ENCODE data around the gene PRAMEF20.

PRAMEF20 gene

GRCh38 chr1:13465515-13465914 lies 55.3 kb downstream of the PRAMEF20 start:
- Histone ChIP-seq H3K9me3 (ENCODE audit: control insufficient read depth, low read depth, low read length) (peaks cover 7% of the 10 kb centered on the region), H3K4me1 (ENCODE audit: control insufficient read depth, low read depth, low read length) (no peaks in the 10 kb centered on the region), H3K9ac (ENCODE audit: low read length) (no peak overlapping the region), H3K4me3 (ENCODE audit: low read length) (no peak overlapping the region), H3K27ac (ENCODE audit: low read length) (no peak overlapping the region), H3K36me3 (ENCODE audit: control insufficient read depth, low read depth, low read length) (no peaks in the 10 kb centered on the region), H3K27me3 (ENCODE audit: control insufficient read depth, insufficient read depth, low read length) (no peaks in the 10 kb centered on the region)

- Histone ChIP-seq H3K9ac (ENCODE audit: low read length) (no peak overlapping the region), H3K4me3 (ENCODE audit: low read length) (no peak overlapping the region), H3K27me3 (ENCODE audit: control insufficient read depth, insufficient read depth, low read length) (no peaks in the 10 kb centered on the region), H3K27ac (ENCODE audit: low read length) (no peak overlapping the region), H3K4me1 (ENCODE audit: control insufficient read depth, low read depth, low read length) (no peaks in the 10 kb centered on the region), H3K9me3 (ENCODE audit: control insufficient read depth, low read depth, low read length) (peaks cover 3% of the 10 kb centered on the region), H3K36me3 (ENCODE audit: control insufficient read depth, low read depth, low read length) (no peaks in the 10 kb centered on the region)
Measured at GRCh38 chr1:13469343-13469742, 59.1 kb downstream of the PRAMEF20 start.
